Nephron progenitor cell (in vitro differentiated cells): Measurements from ENCODE around the gene PIANP.

ENCODE experiments used
- DNase-seq: peaks from one replicate; pipeline ENCODE4 v3.0.0; 2021
- H3K27ac Mint-ChIP-seq: 2 replicates; pipeline ENCODE4 v1.8.0; 2021; ENCODE audit warnings: mild to moderate bottlenecking, moderate library complexity, mixed read lengths
- H3K27me3 Mint-ChIP-seq: 2 replicates; pipeline ENCODE4 v1.8.0; 2021; ENCODE audit warnings: mild to moderate bottlenecking, low read depth, mixed read lengths; ENCODE audit not compliant: poor library complexity
- H3K36me3 Mint-ChIP-seq: 2 replicates; pipeline ENCODE4 v1.8.0; 2021; ENCODE audit warnings: low read depth, mixed read lengths
- H3K4me1 Mint-ChIP-seq: 2 replicates; pipeline ENCODE4 v1.8.0; 2021; ENCODE audit warnings: mixed read lengths
- H3K4me3 Mint-ChIP-seq: 2 replicates; pipeline ENCODE4 v1.8.0; 2021; ENCODE audit warnings: mild to moderate bottlenecking, moderate library complexity, mixed read lengths
- H3K9me3 Mint-ChIP-seq: 2 replicates; pipeline ENCODE4 v1.8.0; 2021; ENCODE audit warnings: mild to moderate bottlenecking, moderate library complexity, mixed read lengths
- TF ChIP-seq, protein P1 (sequence below): fragments of 200-600 bp; sonication (generic); IDR thresholded peaks from 2 replicates; pipeline ENCODE4 v1.5.0; 2021; ENCODE audit warnings: antibody characterized with exemption

Gene PIANP

DNA sequence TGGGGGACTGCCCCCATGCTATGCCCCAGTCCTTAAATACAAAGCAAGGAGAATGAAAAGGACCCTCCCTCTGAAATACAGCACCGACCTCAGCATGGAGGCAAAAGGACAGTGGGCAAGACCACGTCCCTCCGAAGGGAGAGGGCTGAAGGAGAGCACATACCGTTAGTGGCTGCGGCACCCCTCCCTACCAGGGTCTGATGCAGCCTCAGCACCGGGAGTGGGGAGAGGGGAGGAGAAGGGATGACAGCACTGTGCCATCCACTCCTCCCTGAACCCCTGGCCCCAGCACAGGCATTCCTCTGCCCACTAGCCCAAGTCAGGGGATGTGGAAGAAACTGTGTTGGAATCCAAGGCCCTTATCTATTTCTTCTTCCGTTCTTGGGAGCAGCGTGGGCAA lies 49.8 kb downstream of the PIANP start:
- peak overlapping the region; percentile 33 for H3K27ac Mint-ChIP-seq
- peaks cover 4% of the 10 kb centered on the region for H3K27me3 Mint-ChIP-seq
- peaks cover 63% of the 10 kb centered on the region for H3K36me3 Mint-ChIP-seq
- peaks cover 10% of the 10 kb centered on the region for H3K4me1 Mint-ChIP-seq
- TF ChIP-seq, protein P1, sequence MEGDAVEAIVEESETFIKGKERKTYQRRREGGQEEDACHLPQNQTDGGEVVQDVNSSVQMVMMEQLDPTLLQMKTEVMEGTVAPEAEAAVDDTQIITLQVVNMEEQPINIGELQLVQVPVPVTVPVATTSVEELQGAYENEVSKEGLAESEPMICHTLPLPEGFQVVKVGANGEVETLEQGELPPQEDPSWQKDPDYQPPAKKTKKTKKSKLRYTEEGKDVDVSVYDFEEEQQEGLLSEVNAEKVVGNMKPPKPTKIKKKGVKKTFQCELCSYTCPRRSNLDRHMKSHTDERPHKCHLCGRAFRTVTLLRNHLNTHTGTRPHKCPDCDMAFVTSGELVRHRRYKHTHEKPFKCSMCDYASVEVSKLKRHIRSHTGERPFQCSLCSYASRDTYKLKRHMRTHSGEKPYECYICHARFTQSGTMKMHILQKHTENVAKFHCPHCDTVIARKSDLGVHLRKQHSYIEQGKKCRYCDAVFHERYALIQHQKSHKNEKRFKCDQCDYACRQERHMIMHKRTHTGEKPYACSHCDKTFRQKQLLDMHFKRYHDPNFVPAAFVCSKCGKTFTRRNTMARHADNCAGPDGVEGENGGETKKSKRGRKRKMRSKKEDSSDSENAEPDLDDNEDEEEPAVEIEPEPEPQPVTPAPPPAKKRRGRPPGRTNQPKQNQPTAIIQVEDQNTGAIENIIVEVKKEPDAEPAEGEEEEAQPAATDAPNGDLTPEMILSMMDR = no peak
- DNase-seq = no peak
- no peak overlapping the region for H3K4me3 Mint-ChIP-seq
- H3K9me3 Mint-ChIP-seq = no peaks in the 10 kb centered on the region

DNA sequence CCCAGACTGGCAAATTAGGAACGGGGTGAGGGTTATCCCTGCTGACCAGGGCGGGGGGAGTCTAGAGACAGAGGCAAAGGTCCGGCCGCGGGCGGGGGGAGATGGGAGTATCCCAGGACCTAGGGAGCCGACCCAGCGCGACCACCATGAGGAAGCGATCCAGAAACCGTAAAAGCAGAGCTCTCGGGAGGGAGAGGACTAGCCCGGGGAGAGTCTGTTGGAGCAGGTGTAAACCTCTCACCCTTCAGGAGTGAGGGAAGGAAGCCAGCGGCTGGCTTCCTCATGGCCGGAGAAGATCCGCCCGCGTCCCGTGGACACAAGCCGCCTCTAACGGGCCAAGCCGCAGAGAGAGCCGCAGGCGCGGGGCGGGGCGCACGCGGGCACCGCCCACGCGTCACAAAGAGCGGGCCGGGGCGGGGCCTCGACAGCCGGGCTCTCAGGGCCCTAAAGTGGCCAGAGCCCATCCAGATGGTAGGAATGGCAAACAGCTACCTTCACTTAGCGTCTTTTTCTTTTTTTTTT lies 53.5 kb downstream of the PIANP start, which contains the start of gene ACRBP:
Gene ACRBP, minus strand, starts transcription at position 350 of the 522 bp plus-strand sequence. Its CDS starts 66 bp downstream, at position 284.
- Mint-ChIP-seq H3K4me1 (peaks cover 25% of the 10 kb centered on the region), H3K27ac (peak within 1 kb of the TSS; percentile 65), H3K9me3 (peaks cover 13% of the 10 kb centered on the region), H3K4me3 (peak within 1 kb of the TSS; percentile 86), H3K27me3 (peaks cover 4% of the 10 kb centered on the region), H3K36me3 (peaks cover 38% of the 10 kb centered on the region)
- peak; percentile 79 for DNase-seq
- TF ChIP-seq, protein P1 = no peak

DNA sequence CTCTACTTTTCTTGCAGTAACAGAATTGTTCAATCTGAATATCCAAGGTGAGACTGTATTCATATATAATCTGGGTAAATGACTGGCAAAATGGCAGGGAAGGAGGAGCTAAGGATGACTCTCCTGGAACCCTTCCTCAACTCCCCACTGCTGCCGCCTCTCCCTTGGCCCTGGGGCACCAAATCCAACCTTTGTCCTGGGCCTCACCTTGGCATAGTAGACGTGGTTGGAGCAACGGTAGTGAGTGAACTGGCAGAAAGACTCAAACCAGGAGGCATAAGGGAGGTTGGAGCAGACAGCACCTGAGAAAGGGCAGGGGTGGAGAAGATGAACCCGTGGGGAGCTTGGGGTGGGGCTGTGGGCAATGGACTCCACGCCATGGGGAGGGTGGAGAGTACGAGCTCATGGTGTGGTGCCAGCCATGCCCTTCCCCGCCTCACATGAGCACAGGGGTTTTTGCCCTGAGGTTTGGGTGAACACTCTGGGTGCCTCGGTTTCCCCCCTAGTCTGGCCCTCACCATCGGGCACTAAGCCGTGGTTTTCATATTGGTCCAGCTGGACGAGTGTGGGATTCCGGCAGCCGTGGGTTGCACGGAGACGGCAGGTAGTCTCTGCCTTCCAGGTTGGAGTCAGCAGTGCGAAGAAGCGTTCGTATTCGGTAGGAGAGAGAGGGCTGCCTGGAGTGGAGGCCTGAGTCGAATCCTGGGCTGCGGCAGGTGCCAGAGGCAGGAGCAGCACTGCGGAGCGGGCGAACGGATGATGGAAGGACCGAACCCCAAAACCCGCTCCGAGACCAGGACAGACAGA lies 54.1 kb downstream of the PIANP start:
- TF ChIP-seq, protein P1 = no peak
- H3K9me3 Mint-ChIP-seq = peaks cover 13% of the 10 kb centered on the region
- peaks cover 6% of the 10 kb centered on the region for H3K27me3 Mint-ChIP-seq
- DNase-seq = no peak
- H3K27ac Mint-ChIP-seq = peak overlapping the region; percentile 65
- peaks cover 34% of the 10 kb centered on the region for H3K36me3 Mint-ChIP-seq
- peak overlapping the region; percentile 86 for H3K4me3 Mint-ChIP-seq
- peaks cover 25% of the 10 kb centered on the region for H3K4me1 Mint-ChIP-seq

DNA sequence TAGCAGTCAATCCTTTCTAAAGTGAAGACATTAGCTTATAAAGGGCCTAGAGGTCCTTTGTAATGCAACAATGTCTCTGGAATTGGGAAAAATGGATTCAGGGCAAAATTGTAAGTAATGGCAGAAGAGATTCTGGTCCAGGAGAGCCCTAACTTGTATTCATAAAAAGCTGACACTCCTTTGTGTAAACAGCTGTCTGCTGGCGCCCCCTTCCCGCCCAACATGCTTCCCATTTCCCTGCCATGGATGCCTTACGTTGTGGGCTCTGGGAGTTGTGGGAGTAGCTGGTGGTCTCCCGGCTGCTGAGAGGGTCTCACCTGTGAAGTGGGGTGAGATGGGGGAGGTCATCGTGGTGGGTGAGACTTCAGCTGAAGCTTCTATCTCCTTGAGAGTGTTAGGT lies 55.7 kb downstream of the PIANP start:
- peaks cover 13% of the 10 kb centered on the region for H3K9me3 Mint-ChIP-seq
- peaks cover 23% of the 10 kb centered on the region for H3K36me3 Mint-ChIP-seq

DNA sequence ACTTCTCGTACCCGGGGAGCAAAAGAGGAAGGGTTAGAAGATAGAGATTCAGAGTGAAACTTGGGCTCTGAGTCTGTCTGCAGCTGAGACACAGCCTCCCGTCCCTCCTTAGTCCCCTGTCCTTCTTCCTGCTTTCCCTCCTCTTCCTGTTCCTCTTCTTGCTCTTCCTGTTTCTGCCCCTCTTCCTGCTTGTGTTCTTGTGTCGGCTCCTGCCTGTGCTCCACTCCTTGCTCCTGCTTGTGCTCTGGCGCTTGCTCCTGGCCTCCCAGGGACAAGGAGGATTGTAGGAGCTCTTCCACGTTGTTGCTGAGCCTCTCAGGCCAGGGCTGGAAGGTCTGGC lies 56.4 kb downstream of the PIANP start:
- Mint-ChIP-seq H3K27ac (peak overlapping the region; percentile 83), H3K36me3 (peaks cover 23% of the 10 kb centered on the region)

More for the DNA sequence above, 55.7 kb downstream of the PIANP start:
- Mint-ChIP-seq H3K27ac (peak overlapping the region; percentile 83), H3K27me3 (peaks cover 9% of the 10 kb centered on the region), H3K4me3 (no peak overlapping the region), H3K4me1 (peaks cover 25% of the 10 kb centered on the region)
- TF ChIP-seq, protein P1 = no peak
- peak; percentile 21 for DNase-seq

More for the DNA sequence above, 56.4 kb downstream of the PIANP start:
- DNase-seq = no peak
- TF ChIP-seq, protein P1 = no peak
- Mint-ChIP-seq H3K9me3 (peaks cover 13% of the 10 kb centered on the region), H3K4me1 (peaks cover 25% of the 10 kb centered on the region), H3K4me3 (no peak overlapping the region), H3K27me3 (peaks cover 9% of the 10 kb centered on the region)
